Natural killer cell (primary cell): ENCODE measurements around the gene SLC25A44. TPM values are rescaled to one million over a fixed set of nuclear protein-coding genes. Genes with fewer than 3 reads are reported as not detected.

Experiments used
- ATAC-seq, 3 donors: fragments of 150-1000 bp in 2 of 3; fragments of 200-7000 bp in 1 of 3; cut with Tn5 transposase; 1 replicate in 1 of 3; 2 replicates in 2 of 3; pipeline ENCODE4 v1.10.0; 2021; ENCODE audit warnings: mild to moderate bottlenecking in 2 of 3, moderate library complexity in 2 of 3
- DNase-seq, 2 donors: peaks; one replicate each; pipeline versions ENCODE4 v3.0.0 to v3.0.0-alpha.2; 2013 to 2021; ENCODE audit warnings: mixed read lengths in 1 of 2
- H3K27ac ChIP-seq: one replicate; pipeline ENCODE4 v1.5.1; 2013; ENCODE audit warnings: mild to moderate bottlenecking, low read length
- H3K27me3 ChIP-seq: one replicate; pipeline ENCODE4 v1.6.1; 2013; ENCODE audit warnings: low read length; ENCODE audit not compliant: control insufficient read depth, insufficient read depth
- H3K36me3 ChIP-seq: one replicate; pipeline ENCODE4 v1.6.1; 2013; ENCODE audit warnings: low read length; ENCODE audit not compliant: control insufficient read depth, insufficient read depth
- H3K4me1 ChIP-seq: one replicate; pipeline ENCODE4 v1.6.1; 2013; ENCODE audit warnings: low read length; ENCODE audit not compliant: control insufficient read depth, insufficient read depth
- H3K4me3 ChIP-seq: one replicate; pipeline ENCODE4 v1.5.1; 2013; ENCODE audit warnings: low read length
- H3K9me3 ChIP-seq: one replicate; pipeline ENCODE4 v1.6.1; 2013; ENCODE audit warnings: low read length; ENCODE audit not compliant: control insufficient read depth, insufficient read depth
- H3K27ac Mint-ChIP-seq, 2 donors: one replicate each; pipeline ENCODE4 v1.8.0; 2022; ENCODE audit warnings: mild to moderate bottlenecking in 2 of 2, mixed read lengths in 2 of 2, moderate library complexity in 1 of 2
- H3K27me3 Mint-ChIP-seq, 2 donors: one replicate each; pipeline ENCODE4 v1.8.0; 2022; ENCODE audit warnings: low read depth in 2 of 2, mixed read lengths in 2 of 2
- H3K36me3 Mint-ChIP-seq: one replicate; pipeline ENCODE4 v1.8.0; 2022; ENCODE audit warnings: mixed read lengths
- H3K4me1 Mint-ChIP-seq, 2 donors: one replicate each; pipeline ENCODE4 v1.8.0; 2022; ENCODE audit warnings: mixed read lengths in 2 of 2
- H3K4me3 Mint-ChIP-seq: one replicate; pipeline ENCODE4 v1.8.0; 2022; ENCODE audit warnings: mild to moderate bottlenecking, moderate library complexity, mixed read lengths
- H3K9me3 Mint-ChIP-seq, 2 donors: one replicate each; pipeline ENCODE4 v1.8.0; 2022; ENCODE audit warnings: mixed read lengths in 2 of 2
- CTCF ChIP-seq: fragments of 200-600 bp; IDR thresholded peaks from one replicate; pipeline ENCODE4 v1.8.0; 2022; ENCODE audit warnings: antibody characterized with exemption
- WGBS: methylation state at CpG from one replicate; pipeline ENCODE4 v1.1.7; 2013; ENCODE audit warnings: missing lambda C conversion rate; ENCODE audit not compliant: insufficient coverage; 5-methylcytosine and 5-hydroxymethylcytosine counted together
- intact Hi-C: fragments of 100-400 bp; cut with micrococcal nuclease; formaldehyde crosslinking; loops from one replicate; pipeline ENCODE4 v1.14.2; 2022
- total RNA-seq, 4 donors: library from RNA; stranded (reverse); fragments of 120-200 nt in 1 of 4; gene quantifications; one replicate each; pipeline versions ENCODE4 v1.2.3 to v1.2.4, GENCODE V29; 2013 to 2022

Gene SLC25A44
- total RNA-seq, 3 donors from 2014 or later (not counting 1 experiment from before 2014, with no cell fraction given) = 17.1 to 49.2 (median 22.0) TPM

GRCh38 chr1:156172696-156173470 is 21.0 kb upstream of the SLC25A44 start:
- H3K9me3 ChIP-seq = no peaks in the 10 kb centered on the region
- no peak for DNase-seq
- no peak overlapping the region for H3K4me3 Mint-ChIP-seq
- 85% methylated on average over 8 of the region's 9 CpGs for WGBS
- no peak for ATAC-seq
- no peak for TF ChIP-seq CTCF
- H3K4me1 Mint-ChIP-seq = no peaks in the 10 kb centered on the region
- H3K27me3 Mint-ChIP-seq = peaks cover 4 to 13% of the 10 kb centered on the region in 2 donors
- no peaks in the 10 kb centered on the region for H3K4me1 ChIP-seq
- no peaks in the 10 kb centered on the region for H3K27me3 ChIP-seq
- no peak overlapping the region for H3K27ac Mint-ChIP-seq
- H3K36me3 ChIP-seq = no peaks in the 10 kb centered on the region
- intact Hi-C loops = no loop called here
- H3K36me3 Mint-ChIP-seq = no peaks in the 10 kb centered on the region
- H3K27ac ChIP-seq = no peak overlapping the region
- no peak overlapping the region for H3K4me3 ChIP-seq
- no peaks in the 10 kb centered on the region for H3K9me3 Mint-ChIP-seq

GRCh38 chr1:156176610-156177210 is 17.2 kb upstream of the SLC25A44 start:
- TF ChIP-seq CTCF = no peak
- Histone ChIP-seq H3K4me1 (no peaks in the 10 kb centered on the region), H3K4me3 (no peak overlapping the region), H3K27ac (no peak overlapping the region), H3K36me3 (no peaks in the 10 kb centered on the region), H3K27me3 (no peaks in the 10 kb centered on the region), H3K9me3 (no peaks in the 10 kb centered on the region)
- Mint-ChIP-seq H3K36me3 (no peaks in the 10 kb centered on the region), H3K27me3 (peaks cover 4 to 20% of the 10 kb centered on the region in 2 donors), H3K27ac (no peak overlapping the region), H3K9me3 (no peaks in the 10 kb centered on the region), H3K4me3 (no peak overlapping the region), H3K4me1 (no peaks in the 10 kb centered on the region)
- ATAC-seq (no peak), DNase-seq (no peak)
- 93% methylated on average over 12 of the region's 12 CpGs for WGBS
- intact Hi-C loops = no loop called here

- TF ChIP-seq CTCF = no peak
Observed at GRCh38 chr1:156177919-156178654, 15.8 kb upstream of the SLC25A44 start.

More at GRCh38 chr1:156177919-156178654, 15.8 kb upstream of the SLC25A44 start:
- Histone ChIP-seq H3K4me3 (no peak overlapping the region), H3K36me3 (no peaks in the 10 kb centered on the region), H3K9me3 (no peaks in the 10 kb centered on the region), H3K4me1 (no peaks in the 10 kb centered on the region), H3K27me3 (no peaks in the 10 kb centered on the region), H3K27ac (no peak overlapping the region)
- Mint-ChIP-seq H3K36me3 (no peaks in the 10 kb centered on the region), H3K4me1 (no peaks in the 10 kb centered on the region), H3K27ac (no peak overlapping the region), H3K27me3 (peaks cover 4 to 20% of the 10 kb centered on the region in 2 donors), H3K4me3 (no peak overlapping the region), H3K9me3 (no peaks in the 10 kb centered on the region)
- DNase-seq (peak in 1 of 2 donors; percentile 49), ATAC-seq (no peak)
- intact Hi-C loops = no loop called here
- 46% methylated on average over 7 of the region's 7 CpGs for WGBS
